Measurements from ENCODE around the gene ZNF750.

Gene ZNF750

GRCh38 chr17:82872591-82873520, 33.0 kb upstream of the ZNF750 start:
- DNase-seq (ENCODE audit: low read depth) = no peak

GRCh38 chr17:82871776-82872561, 32.1 kb upstream of the ZNF750 start:
- DNase-seq (ENCODE audit: low read depth) = no peak

DNA sequence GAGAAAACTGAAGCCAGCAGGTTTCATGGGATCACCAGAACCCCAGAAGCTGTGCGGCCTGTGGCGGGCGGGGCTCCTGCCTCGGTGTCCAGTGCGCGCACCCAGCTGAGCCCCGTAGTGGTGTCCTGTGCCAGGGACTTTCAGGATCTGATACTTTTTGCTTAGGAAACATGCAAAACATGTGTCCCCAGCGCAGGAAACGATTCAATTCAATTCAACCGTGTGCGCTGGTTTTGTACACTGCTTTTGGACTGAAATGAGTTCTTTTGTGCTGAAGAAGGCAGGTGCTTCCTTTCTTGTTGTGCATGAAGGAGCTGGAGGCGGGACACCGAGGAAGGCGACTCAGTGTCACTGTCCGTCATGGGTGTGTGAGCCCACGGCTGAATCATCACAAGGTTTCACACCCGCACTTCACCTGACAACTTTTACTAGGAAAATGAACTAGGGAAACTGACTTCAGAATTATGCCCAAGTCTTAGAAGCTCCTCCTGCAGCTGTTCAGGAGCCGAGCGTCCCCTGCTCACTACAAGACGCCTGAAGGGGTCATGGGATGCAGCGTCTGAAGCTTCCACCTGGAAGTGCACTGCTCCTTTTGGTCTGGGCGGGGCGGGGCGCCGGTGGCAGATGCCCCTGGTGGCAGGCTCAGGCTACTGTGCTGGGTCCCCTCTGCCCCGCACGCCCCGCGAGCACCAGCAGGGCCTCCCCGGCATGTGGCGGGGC, 31.4 kb upstream of the ZNF750 start:
- DNase-seq (ENCODE audit: low read depth) = no peak

DNA sequence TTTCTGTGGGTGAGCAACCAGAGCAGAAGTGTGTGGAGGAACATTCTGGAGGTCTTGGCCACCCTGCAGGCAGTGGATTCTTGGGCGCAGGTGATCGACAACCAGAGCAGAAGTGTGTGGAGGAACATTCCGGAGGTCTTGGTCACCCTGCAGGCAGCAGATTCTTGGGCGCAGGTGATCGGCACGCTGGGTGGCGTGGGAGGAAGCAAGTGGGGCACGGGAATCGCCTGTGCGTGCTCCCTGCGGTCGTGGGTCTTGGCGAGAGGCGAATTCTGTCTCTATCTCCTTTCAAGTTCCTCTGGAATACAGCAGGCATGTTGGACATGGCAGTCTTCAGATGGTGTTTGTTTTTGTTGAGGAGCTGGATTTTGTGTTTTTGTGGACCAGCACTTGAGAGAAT, 30.7 kb upstream of the ZNF750 start:
- no peak for DNase-seq (ENCODE audit: low read depth)

DNA sequence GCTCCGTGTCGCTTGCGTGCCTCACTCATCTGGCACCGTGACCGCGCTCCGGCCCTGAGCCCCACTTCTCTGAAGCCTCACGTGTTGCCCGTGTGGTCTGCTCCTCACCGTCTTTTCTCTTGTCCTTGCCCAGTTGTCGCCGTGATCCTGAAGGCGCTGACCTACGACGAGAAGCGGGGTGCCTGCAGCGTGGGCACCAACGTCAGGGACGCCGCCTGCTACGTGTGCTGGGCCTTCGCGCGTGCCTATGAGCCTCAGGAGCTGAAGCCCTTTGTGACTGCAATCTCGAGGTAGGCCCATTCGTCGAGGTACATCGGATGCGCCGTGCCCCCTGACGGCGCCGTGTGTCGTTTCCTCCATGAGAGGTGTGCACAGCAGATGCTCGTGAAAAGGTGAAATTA, 30.3 kb upstream of the ZNF750 start:
- no peak for DNase-seq (ENCODE audit: low read depth)

GRCh38 chr17:82869536-82869935, 29.7 kb upstream of the ZNF750 start:
- DNase-seq (ENCODE audit: low read depth) = no peak

DNA sequence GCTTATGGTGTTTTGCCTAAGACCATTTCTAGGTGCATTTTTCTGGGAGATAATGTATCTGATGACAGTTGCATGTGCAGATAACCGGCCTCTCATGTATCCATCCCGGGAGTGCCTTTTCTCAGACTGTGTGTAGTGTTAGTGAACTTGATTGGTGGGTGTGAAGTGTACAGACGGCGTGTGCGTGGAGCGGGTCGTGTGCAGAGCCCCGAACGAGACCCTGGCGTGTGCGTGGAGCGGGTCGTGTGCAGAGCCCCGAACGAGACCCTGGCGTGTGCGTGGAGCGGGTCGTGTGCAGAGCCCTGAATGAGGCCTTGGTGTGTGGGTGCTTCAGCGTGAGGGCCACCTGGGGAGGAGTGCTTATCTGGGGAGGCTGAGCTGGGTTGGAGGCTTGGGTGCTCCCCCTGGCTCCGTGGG, 28.9 kb upstream of the ZNF750 start:
- no peak for DNase-seq (ENCODE audit: low read depth)

DNA sequence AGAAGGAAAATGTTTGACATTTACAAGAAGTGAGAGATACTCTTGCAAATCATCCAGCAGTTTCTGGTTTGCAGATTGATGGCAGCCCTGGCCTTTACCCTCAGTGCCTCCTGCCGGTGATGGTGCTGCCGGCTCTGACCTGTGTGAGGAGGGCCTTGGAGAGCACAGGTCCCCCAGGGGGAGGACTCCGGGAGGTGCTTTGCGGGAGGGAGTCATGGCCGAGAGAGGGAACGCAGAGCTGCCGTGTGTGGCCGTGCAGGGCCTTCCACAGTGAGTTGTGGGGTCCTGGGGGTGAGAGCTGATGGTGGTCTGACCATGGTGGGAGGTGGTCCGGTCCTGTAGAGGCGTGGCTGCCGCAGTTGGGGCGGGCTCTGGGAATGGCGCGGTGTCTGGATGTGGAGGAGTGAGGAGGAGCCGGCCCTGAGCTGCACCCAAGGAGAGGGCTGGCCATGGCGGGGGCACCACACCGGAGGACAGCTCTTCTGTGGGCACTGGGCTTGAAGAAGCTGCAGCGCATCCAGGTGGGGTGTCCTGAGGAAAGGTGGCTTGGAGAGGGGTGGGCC, 28.0 kb upstream of the ZNF750 start:
- DNase-seq (ENCODE audit: low read depth) = no peak

GRCh38 chr17:82866590-82867191, 26.9 kb upstream of the ZNF750 start:
- DNase-seq (ENCODE audit: low read depth) = no peak

- no peak for DNase-seq (ENCODE audit: low read depth)
Measured at GRCh38 chr17:82865774-82866395, 26.1 kb upstream of the ZNF750 start.

DNA sequence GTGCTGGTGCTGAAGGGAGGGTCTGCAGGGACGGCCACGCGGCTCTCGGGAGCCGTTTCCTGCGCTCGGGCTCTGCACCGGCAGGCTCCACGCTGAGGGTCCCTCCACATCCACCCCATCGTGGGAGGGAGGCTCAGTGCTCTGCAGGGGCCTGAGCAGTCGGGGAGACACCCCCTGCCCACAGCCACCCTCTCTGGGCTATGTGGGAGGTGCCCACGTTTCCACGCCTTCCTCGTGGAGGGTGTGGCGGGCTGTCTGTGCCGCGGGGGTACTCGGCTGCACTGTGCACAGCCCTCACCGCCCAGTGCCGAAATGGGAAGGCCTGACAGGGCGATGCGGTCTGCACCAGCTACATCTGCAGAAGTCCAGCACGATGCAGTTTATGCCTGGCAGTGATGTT, 25.5 kb upstream of the ZNF750 start:
- DNase-seq (ENCODE audit: low read depth) = no peak

DNA sequence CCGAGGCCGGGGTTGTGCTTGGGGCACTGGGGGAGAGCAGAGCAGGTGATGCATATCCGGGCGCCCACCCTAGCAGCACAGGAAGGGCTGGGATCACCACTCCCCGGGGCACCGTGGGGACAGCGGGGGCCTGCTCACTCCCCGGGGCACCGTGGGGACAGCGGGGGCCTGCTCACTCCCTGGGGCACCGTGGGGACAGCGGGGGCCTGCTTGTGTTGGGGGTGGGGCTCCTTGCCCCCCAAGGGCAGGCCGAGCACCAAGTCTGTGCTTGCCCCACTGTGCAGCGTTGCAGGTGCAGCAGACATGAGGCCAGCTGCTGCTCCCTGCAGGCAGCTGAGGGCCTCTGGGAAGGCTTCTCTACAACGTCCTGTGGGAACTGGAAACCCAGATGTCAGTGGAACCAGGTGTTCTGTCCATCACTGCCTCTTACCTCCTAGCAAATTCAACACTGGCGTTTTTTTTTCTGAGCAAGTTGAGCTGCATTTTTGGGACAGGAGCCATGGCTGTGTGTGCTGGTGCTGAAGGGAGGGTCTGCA, 25.0 kb upstream of the ZNF750 start:
- DNase-seq (ENCODE audit: low read depth) = no peak

DNA sequence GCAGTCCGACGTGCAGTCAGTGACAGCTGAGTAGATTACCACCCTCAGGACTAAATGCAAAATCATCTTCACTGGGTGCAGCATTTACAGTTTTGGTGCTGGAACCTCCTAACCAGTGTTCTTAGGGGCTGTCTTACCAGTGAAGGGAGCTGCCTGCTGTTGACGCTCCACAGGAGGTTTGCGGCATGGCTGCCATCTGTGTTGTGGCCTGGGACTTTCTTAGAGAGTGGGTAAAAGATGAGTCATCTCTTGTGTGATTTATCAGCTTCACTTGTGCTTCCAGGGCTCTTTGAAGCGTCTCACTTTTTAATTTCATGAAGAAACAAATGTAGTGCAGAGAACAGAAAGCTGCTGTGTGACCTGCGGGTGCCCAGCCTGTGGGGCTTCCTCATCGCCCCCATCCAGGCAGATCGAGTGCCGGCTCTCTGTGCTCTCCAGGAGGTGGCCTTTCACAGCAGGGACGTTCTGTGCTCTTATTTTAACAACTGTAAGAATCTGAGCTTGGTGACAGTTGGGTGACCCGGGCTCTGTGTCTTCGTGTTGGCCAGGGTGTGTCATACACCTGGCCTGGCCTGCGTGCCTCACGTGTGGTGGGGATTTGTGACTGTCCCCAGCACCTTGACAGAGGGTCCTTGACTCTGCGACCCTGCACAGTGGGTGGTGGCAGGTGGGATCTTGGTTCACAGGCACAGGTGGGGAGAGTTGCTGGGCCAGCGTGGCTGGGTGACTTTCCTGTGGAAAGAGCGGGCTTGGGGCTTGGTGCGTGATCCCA, 24.3 kb upstream of the ZNF750 start:
- DNase-seq (ENCODE audit: low read depth) = peak; percentile 77

DNA sequence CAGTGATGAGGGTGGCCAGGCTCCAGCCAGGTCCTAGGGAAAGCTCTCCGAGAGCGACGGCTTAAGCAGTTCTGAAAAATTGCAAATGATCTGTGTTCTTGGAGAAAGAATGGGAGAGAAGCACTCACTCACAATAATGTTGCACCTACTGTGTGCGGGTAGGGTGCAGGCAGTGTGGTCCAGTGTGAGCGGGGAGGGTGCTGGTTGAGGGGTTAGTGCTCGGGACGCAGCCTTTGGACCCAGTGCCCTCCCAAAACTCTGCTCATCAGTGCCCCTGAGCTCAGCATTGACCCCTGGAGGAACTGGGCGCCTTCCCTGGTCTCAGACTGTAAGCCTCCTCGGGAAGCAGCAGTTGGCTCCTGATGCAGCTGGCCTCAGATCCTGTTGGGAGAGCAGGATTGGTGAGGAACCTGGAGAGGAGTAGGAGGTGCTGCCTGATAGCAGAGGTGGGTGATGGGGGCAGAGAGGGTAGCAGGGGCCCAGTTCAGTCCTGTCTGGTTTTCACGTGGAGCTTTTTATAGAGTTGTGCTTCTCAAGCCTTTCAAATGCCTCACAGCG, 23.6 kb upstream of the ZNF750 start:
- DNase-seq (ENCODE audit: low read depth) = no peak

DNA sequence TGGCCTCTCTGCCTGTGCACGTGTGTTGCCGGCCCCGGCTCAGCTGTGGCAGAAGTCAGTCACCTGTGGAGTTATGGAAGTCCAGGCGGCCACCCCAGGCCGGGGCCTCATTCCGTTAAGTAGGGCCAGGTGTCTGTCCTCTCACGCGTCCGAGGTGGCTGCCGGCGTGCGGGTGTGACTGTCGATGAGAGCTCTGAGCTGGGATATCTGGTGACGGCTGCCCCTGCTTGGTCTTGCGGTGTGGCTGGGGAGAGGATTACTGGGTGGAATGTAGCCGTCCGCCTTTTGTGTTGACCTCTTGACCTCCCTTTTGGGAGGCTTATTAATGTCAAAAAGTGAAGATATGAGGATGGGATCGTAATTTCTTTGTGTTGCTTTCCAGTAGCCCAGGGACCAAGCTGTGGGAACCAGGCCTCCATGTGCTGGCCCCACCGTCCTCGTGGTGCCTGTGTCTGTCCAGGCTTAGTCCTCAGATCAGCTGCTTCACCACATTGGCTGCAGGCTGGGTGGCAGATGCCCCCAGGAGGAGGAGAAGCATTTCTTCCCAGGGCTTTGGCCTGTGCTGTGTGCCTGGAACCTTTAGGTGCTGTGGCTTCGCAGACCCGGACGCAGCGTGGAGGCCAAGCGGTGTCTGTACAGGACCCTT, 23.0 kb upstream of the ZNF750 start:
- no peak for DNase-seq (ENCODE audit: low read depth)

DNA sequence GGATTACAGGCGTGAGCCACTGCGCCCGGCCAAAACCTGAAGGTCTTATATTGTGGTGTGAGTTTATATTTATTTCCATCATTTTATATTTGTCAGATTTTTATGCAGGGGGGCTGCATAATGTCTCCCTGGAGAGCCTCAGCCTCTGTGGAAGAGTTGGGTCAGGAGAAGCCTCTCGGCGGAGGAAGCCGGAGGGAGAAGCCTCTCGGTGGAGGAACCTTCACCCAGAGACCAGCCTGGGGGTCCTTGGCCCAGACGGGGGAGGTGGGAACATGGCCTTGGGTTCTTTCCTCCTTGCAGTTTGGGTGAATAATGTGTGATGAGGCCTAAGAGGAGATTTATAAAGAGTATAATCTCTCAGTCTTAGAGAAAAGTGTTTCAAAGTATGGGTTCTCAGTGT, 22.4 kb upstream of the ZNF750 start:
- DNase-seq (ENCODE audit: low read depth) = no peak

DNA sequence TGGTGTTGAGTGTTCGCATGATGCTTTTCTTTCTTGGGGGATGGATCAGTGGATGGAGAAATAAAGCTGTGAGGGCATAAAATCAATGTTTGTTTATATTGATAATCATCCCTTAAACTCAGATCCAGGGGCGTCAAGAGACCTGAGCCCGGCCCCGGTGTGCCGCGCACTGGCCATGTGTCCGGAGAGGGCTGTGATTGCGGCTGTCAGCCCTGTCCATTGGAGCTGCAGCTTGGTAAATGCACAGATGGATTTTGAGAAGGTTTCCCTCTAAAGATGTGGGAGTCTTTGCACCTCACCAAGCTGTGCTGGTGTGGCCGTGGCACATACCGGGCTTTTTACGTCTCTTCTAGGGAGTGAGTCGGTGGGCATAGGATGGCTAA, 21.6 kb upstream of the ZNF750 start:
- DNase-seq (ENCODE audit: low read depth) = no peak

GRCh38 chr17:82860606-82861392, 21.0 kb upstream of the ZNF750 start:
- no peak for DNase-seq (ENCODE audit: low read depth)
